Measurements from ENCODE around the gene LRRC8B. TPM values are rescaled to one million over a fixed set of nuclear protein-coding genes. Genes with fewer than 3 reads are reported as not detected.
A peak's percentile ranks its signal among the peaks of the same experiment; 100 is the strongest.
"Not testable (repeated sequence)": the region's sequence is repeated elsewhere in the genome, so short reads cannot be mapped to it uniquely, and the experiment has no call there.

Gene LRRC8B
- total and polyA plus RNA-seq, 9 donors = 2.4 to 4.7 (median 2.8) TPM

- no peak for DNase-seq
- H3K27me3 ChIP-seq (ENCODE audit: control insufficient read depth, insufficient read depth, low read length) = no peaks in the 10 kb centered on the region
- H3K36me3 ChIP-seq (ENCODE audit: control insufficient read depth, insufficient read depth, low read length) = no peaks in the 10 kb centered on the region
- H3K4me1 ChIP-seq (ENCODE audit: control insufficient read depth, insufficient read depth, low read length) = no peaks in the 10 kb centered on the region
- H3K4me3 ChIP-seq (ENCODE audit: low read length) = no peak overlapping the region
- H3K27ac ChIP-seq (ENCODE audit: low read length) = no peak overlapping the region
- WGBS (ENCODE audit: insufficient coverage) = no CpG with 5 or more reads among the region's 1 CpG
- no peaks in the 10 kb centered on the region for H3K9me3 ChIP-seq (replicated peaks; ENCODE audit: control insufficient read depth, low read depth, low read length)
Measured at GRCh38 chr1:89532866-89533265, 8.2 kb downstream of the LRRC8B start.

DNA sequence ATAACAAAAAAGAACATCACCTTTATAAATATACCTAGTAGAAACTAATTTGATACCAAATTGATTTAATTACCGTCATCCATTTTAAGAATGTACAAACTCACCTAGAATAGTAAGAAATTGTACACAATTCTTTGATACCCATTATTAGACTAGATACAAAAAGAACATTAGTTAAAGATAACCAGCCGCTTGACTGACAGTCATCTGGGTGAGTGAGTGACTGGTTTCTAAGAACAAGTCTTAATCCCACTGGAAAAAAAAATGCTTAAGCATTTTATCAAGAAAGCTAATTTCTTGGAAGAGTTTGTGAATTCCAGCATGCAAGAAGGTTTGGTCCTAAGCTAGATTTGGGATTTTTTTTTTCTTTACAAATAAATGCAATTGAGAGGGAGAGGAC is 10.9 kb downstream of the LRRC8B start:
- no peak overlapping the region for H3K4me3 ChIP-seq (ENCODE audit: low read length)
- H3K27ac ChIP-seq (ENCODE audit: low read length) = no peak overlapping the region
- H3K9me3 ChIP-seq (replicated peaks; ENCODE audit: control insufficient read depth, low read depth, low read length) = no peaks in the 10 kb centered on the region
- no peaks in the 10 kb centered on the region for H3K27me3 ChIP-seq (ENCODE audit: control insufficient read depth, insufficient read depth, low read length)
- no peaks in the 10 kb centered on the region for H3K36me3 ChIP-seq (ENCODE audit: control insufficient read depth, insufficient read depth, low read length)
- no CpG with 5 or more reads among the region's 2 CpGs for WGBS (ENCODE audit: insufficient coverage)
- no peaks in the 10 kb centered on the region for H3K4me1 ChIP-seq (ENCODE audit: control insufficient read depth, insufficient read depth, low read length)
- DNase-seq = no peak

GRCh38 chr1:89536555-89537341 is 12.1 kb downstream of the LRRC8B start:
- no peaks in the 10 kb centered on the region for H3K9me3 ChIP-seq (replicated peaks; ENCODE audit: control insufficient read depth, low read depth, low read length)
- WGBS (ENCODE audit: insufficient coverage) = 88% methylated on average over 4 of the region's 5 CpGs

GRCh38 chr1:89538361-89538760 is 13.7 kb downstream of the LRRC8B start:
- no peaks in the 10 kb centered on the region for H3K36me3 ChIP-seq (ENCODE audit: control insufficient read depth, insufficient read depth, low read length)
- no peaks in the 10 kb centered on the region for H3K4me1 ChIP-seq (ENCODE audit: control insufficient read depth, insufficient read depth, low read length)
- no peak for DNase-seq
- no peaks in the 10 kb centered on the region for H3K27me3 ChIP-seq (ENCODE audit: control insufficient read depth, insufficient read depth, low read length)
- H3K27ac ChIP-seq (ENCODE audit: low read length) = no peak overlapping the region
- no peaks in the 10 kb centered on the region for H3K9me3 ChIP-seq (replicated peaks; ENCODE audit: control insufficient read depth, low read depth, low read length)
- WGBS (ENCODE audit: insufficient coverage) = no CpG with 5 or more reads among the region's 2 CpGs
- no peak overlapping the region for H3K4me3 ChIP-seq (ENCODE audit: low read length)

More at GRCh38 chr1:89536555-89537341, 12.1 kb downstream of the LRRC8B start:
- H3K4me3 ChIP-seq (ENCODE audit: low read length) = no peak overlapping the region
- H3K27me3 ChIP-seq (ENCODE audit: control insufficient read depth, insufficient read depth, low read length) = no peaks in the 10 kb centered on the region
- DNase-seq = no peak
- H3K4me1 ChIP-seq (ENCODE audit: control insufficient read depth, insufficient read depth, low read length) = no peaks in the 10 kb centered on the region
- no peak overlapping the region for H3K27ac ChIP-seq (ENCODE audit: low read length)
- H3K36me3 ChIP-seq (ENCODE audit: control insufficient read depth, insufficient read depth, low read length) = no peaks in the 10 kb centered on the region

DNA sequence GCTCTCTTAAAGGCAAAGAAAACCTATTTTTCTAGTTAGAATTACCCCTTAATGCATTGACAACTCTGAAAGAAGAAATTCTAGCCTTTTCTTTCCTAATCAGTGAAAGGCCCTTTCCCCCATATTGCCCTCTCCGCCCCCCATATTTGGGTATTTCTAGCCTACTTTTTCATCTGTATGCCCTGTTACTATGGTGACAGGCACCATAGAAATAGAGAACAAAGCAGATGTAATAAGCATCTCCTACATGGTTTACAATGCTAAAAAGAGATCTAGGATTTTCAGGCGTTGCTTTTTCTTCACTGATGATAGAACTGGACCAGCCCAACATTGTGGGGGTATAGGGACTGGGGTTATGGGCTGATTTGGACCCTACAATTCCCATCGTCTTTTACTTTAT is 14.5 kb downstream of the LRRC8B start:
- H3K36me3 ChIP-seq (ENCODE audit: control insufficient read depth, insufficient read depth, low read length) = no peaks in the 10 kb centered on the region
- no peaks in the 10 kb centered on the region for H3K9me3 ChIP-seq (replicated peaks; ENCODE audit: control insufficient read depth, low read depth, low read length)
- no peak for DNase-seq
- no peak overlapping the region for H3K27ac ChIP-seq (ENCODE audit: low read length)
- no peaks in the 10 kb centered on the region for H3K4me1 ChIP-seq (ENCODE audit: control insufficient read depth, insufficient read depth, low read length)
- H3K4me3 ChIP-seq (ENCODE audit: low read length) = no peak overlapping the region
- H3K27me3 ChIP-seq (ENCODE audit: control insufficient read depth, insufficient read depth, low read length) = no peaks in the 10 kb centered on the region
- no CpG with 5 or more reads among the region's 3 CpGs for WGBS (ENCODE audit: insufficient coverage)

DNA sequence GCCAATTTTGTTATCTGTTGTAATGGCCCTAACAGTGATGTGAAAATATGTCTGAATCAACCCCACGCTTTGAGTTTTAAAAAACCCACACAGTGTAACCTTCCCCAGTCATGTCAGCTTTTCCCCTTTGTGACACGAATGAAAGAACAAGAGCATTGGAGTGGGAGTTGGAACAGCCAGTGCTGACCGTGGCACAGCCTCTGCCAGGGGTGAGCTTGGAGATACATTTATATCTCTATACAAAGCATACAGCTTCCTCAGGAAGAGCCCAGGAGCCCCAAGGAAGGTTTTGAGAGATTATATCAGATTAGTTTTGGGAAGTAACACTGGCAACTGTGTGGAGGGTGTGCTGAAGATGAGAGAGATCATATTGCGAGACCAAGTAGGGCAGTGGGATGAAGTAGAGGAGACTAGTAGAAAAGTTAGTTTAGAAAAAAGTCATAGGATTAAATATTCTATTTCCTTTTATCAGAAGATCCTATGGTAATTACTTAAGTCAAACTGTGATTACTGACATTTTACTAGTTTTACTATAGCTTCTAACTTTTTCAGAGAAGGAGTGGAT is 15.9 kb downstream of the LRRC8B start:
- no peaks in the 10 kb centered on the region for H3K36me3 ChIP-seq (ENCODE audit: control insufficient read depth, insufficient read depth, low read length)
- no peaks in the 10 kb centered on the region for H3K9me3 ChIP-seq (replicated peaks; ENCODE audit: control insufficient read depth, low read depth, low read length)
- no peak for DNase-seq
- H3K27ac ChIP-seq (ENCODE audit: low read length) = no peak overlapping the region
- H3K4me1 ChIP-seq (ENCODE audit: control insufficient read depth, insufficient read depth, low read length) = no peaks in the 10 kb centered on the region
- no CpG with 5 or more reads among the region's 4 CpGs for WGBS (ENCODE audit: insufficient coverage)
- no peaks in the 10 kb centered on the region for H3K27me3 ChIP-seq (ENCODE audit: control insufficient read depth, insufficient read depth, low read length)
- H3K4me3 ChIP-seq (ENCODE audit: low read length) = no peak overlapping the region

DNA sequence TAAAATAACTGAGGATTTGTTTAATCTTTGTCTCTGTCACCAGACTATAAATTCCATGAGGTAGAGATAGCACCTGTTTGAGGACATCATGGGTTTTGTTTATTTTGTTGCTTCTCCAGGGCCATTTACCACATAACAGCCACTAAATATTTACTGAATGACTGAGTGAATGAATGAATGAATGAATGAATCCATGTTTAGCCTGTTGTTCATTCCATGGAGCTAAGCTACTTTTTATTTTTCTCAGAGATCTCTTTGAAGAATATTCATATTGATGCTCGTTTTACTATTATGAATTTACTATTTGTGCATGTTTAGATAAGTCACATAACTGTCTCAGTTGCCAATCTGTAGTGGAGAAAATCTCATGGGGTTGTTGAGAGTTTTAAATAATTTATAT is 17.7 kb downstream of the LRRC8B start:
- no peak for DNase-seq
- Histone ChIP-seq H3K27ac (ENCODE audit: low read length) (no peak overlapping the region), H3K9me3 (replicated peaks; ENCODE audit: control insufficient read depth, low read depth, low read length) (no peaks in the 10 kb centered on the region), H3K4me1 (ENCODE audit: control insufficient read depth, insufficient read depth, low read length) (peaks cover 2% of the 10 kb centered on the region), H3K36me3 (ENCODE audit: control insufficient read depth, insufficient read depth, low read length) (no peaks in the 10 kb centered on the region), H3K4me3 (ENCODE audit: low read length) (no peak overlapping the region), H3K27me3 (ENCODE audit: control insufficient read depth, insufficient read depth, low read length) (no peaks in the 10 kb centered on the region)
- no CpG with 5 or more reads among the region's 1 CpG for WGBS (ENCODE audit: insufficient coverage)

GRCh38 chr1:89543632-89544031 is 19.0 kb downstream of the LRRC8B start:
- not testable (repeated sequence) for H3K27ac ChIP-seq (ENCODE audit: low read length); H3K27me3 ChIP-seq (ENCODE audit: control insufficient read depth, insufficient read depth, low read length); H3K4me3 ChIP-seq (ENCODE audit: low read length); H3K4me1 ChIP-seq (ENCODE audit: control insufficient read depth, insufficient read depth, low read length); H3K36me3 ChIP-seq (ENCODE audit: control insufficient read depth, insufficient read depth, low read length); DNase-seq; H3K9me3 ChIP-seq (replicated peaks; ENCODE audit: control insufficient read depth, low read depth, low read length)
- WGBS (ENCODE audit: insufficient coverage) = no CpG with 5 or more reads among the region's 1 CpG

GRCh38 chr1:89545264-89546038 is 20.8 kb downstream of the LRRC8B start:
- DNase-seq = peak; percentile 23
- no peaks in the 10 kb centered on the region for H3K9me3 ChIP-seq (replicated peaks; ENCODE audit: control insufficient read depth, low read depth, low read length)
- H3K27me3 ChIP-seq (ENCODE audit: control insufficient read depth, insufficient read depth, low read length) = no peaks in the 10 kb centered on the region
- H3K4me1 ChIP-seq (ENCODE audit: control insufficient read depth, insufficient read depth, low read length) = peaks cover 2% of the 10 kb centered on the region
- no peak overlapping the region for H3K4me3 ChIP-seq (ENCODE audit: low read length)
- WGBS (ENCODE audit: insufficient coverage) = 100% methylated on average over 2 of the region's 6 CpGs
- H3K27ac ChIP-seq (ENCODE audit: low read length) = no peak overlapping the region
- H3K36me3 ChIP-seq (ENCODE audit: control insufficient read depth, insufficient read depth, low read length) = no peaks in the 10 kb centered on the region
